ENCODE data around the gene OR1M1.
"Not testable (repeated sequence)": the region's sequence is repeated elsewhere in the genome, so short reads cannot be mapped to it uniquely, and the experiment has no call there.

The OR1M1 gene, protein sequence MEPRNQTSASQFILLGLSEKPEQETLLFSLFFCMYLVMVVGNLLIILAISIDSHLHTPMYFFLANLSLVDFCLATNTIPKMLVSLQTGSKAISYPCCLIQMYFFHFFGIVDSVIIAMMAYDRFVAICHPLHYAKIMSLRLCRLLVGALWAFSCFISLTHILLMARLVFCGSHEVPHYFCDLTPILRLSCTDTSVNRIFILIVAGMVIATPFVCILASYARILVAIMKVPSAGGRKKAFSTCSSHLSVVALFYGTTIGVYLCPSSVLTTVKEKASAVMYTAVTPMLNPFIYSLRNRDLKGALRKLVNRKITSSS

GRCh38 chr19:9086761-9087160 lies at the start of gene OR1M1:
OR1M1 (plus strand) TSS chr19:9087061; CDS start chr19:9093245, 6,184 bp downstream.
- DNase-seq (ENCODE audit: low spot score): no peak

GRCh38 chr19:9037400-9038062 lies 49.3 kb upstream of the OR1M1 start:
- no peak for DNase-seq (ENCODE audit: low spot score)

- no peak for DNase-seq (ENCODE audit: low spot score)
These were observed 47.1 kb upstream of the OR1M1 start for GRCh38 chr19:9039728-9040127.

GRCh38 chr19:9040131-9040530 lies 46.7 kb upstream of the OR1M1 start:
- DNase-seq (ENCODE audit: low spot score): no peak

GRCh38 chr19:9041023-9041422 lies 45.8 kb upstream of the OR1M1 start:
- no peak for DNase-seq (ENCODE audit: low spot score)

- no peak for DNase-seq (ENCODE audit: low spot score)
These were observed 43.3 kb upstream of the OR1M1 start for GRCh38 chr19:9043524-9043923.

GRCh38 chr19:9044449-9044848 lies 42.4 kb upstream of the OR1M1 start:
- no peak for DNase-seq (ENCODE audit: low spot score)

GRCh38 chr19:9046694-9047093 lies 40.2 kb upstream of the OR1M1 start:
- DNase-seq (ENCODE audit: low spot score): no peak

DNA sequence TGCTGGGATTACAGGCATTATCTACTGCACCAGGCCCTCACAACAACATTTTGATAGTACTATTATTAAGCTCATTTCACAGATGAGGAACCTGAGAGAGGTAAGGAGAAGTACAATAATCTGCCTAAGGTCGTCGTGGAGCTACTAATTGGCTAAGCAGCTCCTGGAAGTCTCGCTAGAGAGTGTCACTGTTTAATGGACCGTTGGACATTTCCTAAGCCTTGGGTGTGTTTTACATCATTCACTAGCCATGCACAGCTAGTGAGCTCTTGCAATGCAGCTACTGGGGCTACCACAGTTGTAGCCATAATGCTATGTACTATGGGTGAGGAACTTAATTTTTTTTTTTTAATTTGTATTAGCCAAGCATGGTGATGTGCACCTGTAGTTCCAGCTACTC lies 34.0 kb upstream of the OR1M1 start:
- DNase-seq (ENCODE audit: low spot score): no peak

DNA sequence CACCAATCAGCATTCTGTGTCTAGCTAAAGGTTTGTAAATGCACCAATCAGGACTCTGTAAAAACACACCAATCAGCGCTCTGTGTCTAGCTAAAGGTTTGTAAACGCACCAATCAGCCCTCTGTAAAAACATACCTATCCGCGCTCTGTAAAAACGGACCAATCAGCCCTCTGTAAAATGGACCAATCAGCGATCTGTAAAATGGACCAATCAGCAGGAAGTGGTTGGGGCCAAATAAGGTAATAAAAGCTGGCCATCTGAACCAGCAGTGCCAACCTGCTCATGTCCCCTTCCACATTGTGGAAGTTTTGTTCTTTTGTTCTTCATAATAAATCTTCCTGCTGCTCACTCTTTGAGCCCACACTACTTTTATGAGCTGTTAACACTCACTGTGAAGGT lies 33.2 kb upstream of the OR1M1 start:
- not testable (repeated sequence) for DNase-seq (ENCODE audit: low spot score)

DNA sequence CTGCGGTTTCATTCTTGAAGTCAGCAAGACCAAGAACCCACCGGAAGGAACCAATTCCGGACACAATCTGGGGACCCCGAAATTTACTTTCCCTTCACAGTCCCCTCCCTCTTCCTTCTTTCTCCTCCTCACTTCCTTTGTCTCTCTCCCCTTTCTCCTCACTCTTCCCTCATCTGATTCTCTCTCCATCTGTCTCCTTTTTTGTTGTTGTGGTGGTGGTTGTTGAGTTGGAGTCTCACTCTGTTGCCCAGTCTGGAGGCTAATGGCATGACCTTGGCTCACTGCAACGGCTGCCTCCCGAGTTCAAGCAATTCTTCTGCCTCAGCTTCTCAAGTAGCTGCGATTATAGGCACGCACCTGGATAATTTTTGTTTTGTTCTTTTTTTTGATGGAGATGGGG lies 32.7 kb upstream of the OR1M1 start:
- no peak for DNase-seq (ENCODE audit: low spot score)

- DNase-seq (ENCODE audit: low spot score): peak; percentile 74
These were observed 32.1 kb upstream of the OR1M1 start for GRCh38 chr19:9054765-9055164.

GRCh38 chr19:9056131-9056530 lies 30.7 kb upstream of the OR1M1 start:
- not testable (repeated sequence) for DNase-seq (ENCODE audit: low spot score)

DNA sequence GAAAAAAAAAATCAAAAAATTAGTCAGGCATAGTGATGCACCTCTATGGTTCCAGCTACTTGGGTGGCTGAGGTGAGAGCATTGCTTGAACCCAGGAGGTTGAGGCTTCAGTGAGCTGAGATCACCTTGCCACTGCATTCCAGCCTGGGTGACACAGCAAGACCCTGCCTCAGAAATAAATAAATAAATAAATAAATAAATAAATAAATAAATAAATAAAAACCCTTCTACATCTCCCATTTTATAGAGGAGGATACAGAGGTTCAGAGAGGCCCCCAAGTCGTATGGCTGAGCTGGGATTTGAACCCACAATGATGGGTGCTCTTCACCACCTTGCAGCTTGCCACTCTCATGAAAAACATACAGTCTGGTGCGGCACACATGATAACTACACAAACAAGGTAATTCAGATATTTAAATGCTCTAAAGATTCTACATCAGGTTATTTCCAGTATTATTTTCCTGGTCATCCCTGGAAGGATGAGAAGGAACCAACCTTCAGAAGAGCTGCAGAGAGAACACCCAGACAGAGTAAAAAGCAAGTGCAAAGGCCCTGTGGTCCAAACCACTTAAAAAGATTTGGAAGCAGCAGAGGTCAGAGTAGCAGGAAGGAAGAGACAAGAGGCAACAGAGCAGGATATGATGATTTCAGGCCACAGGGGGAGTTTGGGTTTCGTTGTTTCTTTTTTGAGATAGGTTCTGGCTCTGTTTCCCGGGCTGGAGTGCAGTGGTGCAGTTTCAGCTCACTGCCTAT lies 29.2 kb upstream of the OR1M1 start:
- no peak for DNase-seq (ENCODE audit: low spot score)

DNA sequence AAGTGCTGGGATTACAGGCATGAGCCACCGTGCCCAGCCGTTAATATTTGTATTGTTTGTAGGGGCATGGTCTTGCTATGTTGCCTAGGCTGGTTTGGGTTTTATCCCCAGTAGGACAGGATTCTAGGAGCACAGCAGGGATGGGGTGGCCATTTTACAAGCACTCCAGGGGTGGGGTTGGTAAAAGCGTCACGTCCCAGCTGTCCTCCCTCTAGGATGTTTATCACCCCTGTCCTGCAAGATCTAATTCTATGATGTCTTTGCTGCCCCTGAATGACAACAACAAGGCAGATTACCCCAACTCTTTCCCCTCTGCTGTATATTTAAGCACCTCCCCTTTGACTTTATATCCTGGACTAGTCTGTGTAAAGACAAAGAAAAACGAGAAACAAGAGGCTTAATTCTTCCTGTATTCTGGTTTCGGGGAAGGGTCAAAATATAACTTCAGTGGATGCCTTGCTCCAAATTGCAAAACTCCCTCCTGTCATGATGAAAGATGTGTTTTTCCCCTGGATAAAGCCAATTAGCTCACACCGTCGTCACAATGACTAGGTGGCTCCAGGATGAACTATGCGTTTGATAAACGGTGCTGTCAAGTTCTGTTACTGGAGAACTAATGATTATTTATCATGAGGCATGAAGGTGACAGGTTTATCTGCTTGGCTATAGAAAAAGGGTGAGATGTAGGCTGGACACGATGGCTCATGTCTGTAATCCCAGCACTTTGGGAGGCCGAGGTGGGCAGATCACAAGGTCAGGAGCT lies 27.8 kb upstream of the OR1M1 start:
- no peak for DNase-seq (ENCODE audit: low spot score)

DNA sequence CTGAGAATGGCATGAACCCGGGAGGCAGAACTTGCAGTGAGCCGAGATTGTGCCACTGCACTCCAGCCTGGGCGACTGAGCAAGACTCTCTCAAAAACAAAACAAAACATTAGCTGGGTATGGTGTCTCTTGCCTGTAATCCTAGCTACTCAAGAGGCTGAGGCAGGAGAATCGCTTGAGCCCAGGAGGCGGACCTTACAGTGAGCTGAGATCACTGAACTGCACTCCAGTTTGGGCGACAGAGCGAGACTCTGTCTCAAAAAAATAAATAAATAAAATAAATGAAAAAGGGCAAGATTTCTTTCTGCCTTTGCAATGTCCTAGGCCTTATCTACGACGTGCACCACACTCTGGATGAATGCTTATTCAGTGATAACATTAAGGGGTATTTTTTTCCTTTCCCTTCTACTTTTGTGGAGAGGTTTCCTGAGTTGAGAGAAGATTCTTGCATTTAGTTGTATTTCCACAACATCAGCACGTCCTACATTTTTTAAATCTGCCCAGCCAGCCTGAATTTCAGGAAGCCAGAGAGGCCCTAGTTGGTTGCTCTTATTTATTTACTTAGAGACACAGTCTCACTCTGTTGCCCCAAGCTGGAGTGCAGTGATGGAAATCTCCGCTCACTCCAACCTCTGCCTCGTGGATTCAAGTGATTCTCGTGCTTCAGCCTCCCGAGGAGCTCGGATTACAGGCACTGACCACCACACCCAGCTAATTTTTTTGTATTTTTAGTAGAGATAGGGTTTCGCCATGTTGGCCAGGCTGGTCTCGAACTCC lies 26.1 kb upstream of the OR1M1 start:
- DNase-seq (ENCODE audit: low spot score): no peak

DNA sequence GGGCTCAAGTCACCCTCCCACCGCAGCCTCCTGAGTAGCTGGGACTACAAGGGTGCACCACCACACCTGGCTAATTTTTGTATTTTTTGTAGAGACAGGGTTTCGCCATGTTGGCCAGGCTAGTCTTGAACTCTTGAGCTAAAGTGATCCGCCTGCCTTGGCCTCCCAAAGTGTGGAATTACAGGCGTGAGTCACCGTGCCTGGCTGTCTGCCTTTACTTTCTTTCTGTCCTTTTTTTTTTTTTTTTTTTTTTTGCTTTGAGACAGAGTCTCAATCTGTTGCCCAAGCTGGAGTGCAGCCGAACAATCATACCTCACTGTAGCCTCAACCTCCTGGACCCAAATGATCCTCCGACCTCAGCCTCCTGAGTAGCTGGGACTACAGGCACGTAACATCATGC lies 25.0 kb upstream of the OR1M1 start:
- DNase-seq (ENCODE audit: low spot score): no peak

- no peak for DNase-seq (ENCODE audit: low spot score)
These were observed 21.3 kb upstream of the OR1M1 start for GRCh38 chr19:9065457-9066014.

DNA sequence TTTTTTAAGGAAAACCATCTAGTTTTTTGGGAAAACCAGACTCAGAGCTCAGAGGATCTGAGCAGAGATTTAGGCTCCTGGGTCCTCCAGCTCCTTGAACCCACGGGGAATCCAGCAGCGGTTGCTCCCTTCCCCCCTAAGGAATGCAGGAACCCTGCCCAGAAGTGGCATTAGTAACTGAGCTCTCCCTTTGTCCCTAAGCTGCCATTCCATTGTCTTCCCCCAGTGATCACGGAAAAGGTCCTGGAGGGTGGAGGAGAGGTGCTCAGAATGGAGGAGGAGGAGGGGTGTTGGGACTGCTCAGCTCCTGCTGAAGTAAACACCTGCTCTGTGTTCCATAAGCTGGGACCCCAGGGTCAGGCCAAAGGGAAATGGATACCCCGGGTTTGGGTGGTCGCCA lies 16.8 kb upstream of the OR1M1 start:
- DNase-seq (ENCODE audit: low spot score): peak; percentile 64

- not testable (repeated sequence) for DNase-seq (ENCODE audit: low spot score)
These were observed 15.1 kb upstream of the OR1M1 start for GRCh38 chr19:9071720-9072119.

GRCh38 chr19:9073806-9074205 lies 13.1 kb upstream of the OR1M1 start:
- DNase-seq (ENCODE audit: low spot score): no peak

Measured in D341Med (cell line).